Omental fat pad (tissue), 4 donors: ENCODE data around the gene SLC24A3. TPM values are rescaled to one million over a fixed set of nuclear protein-coding genes. Genes with fewer than 3 reads are reported as not detected.

ENCODE experiments used
- ATAC-seq: fragments of 150-250 bp; one replicate; pipeline ENCODE4 v1.9.1; 2016; ENCODE audit warnings: mild to moderate bottlenecking, moderate library complexity; ENCODE audit not compliant: low FRiP score
- DNase-seq: peaks from one replicate; pipeline ENCODE4 v3.0.0-alpha.2; 2019; ENCODE audit warnings: low spot score
- CTCF ChIP-seq, 3 donors: fragments of 450-650 bp; IDR thresholded peaks; one replicate each; pipeline ENCODE4 v1.5.1; 2016 to 2017; ENCODE audit warnings: antibody characterized with exemption in 3 of 3, mild to moderate bottlenecking in 3 of 3, moderate library complexity in 2 of 3
- total RNA-seq, 4 donors: library from RNA; depleted of rRNA; stranded (reverse); fragments of >200 nt; gene quantifications; one replicate each; pipeline ENCODE4 v1.1.0, GENCODE V29; 2016

SLC24A3 gene
- total RNA-seq, 4 donors from 2014 or later = 6.3 to 14.0 (median 9.2) TPM

GRCh38 chr20:19531446-19531845, 319.0 kb downstream of the SLC24A3 start:
- DNase-seq = no peak
- ATAC-seq = no peak
- TF ChIP-seq CTCF (IDR thresholded peaks at IDR 0.05) = no peak

- ATAC-seq = no peak
- no peak for DNase-seq
- TF ChIP-seq CTCF (IDR thresholded peaks at IDR 0.05) = no peak
Observed at GRCh38 chr20:19538556-19538955, 326.1 kb downstream of the SLC24A3 start.

GRCh38 chr20:19539191-19539590, 326.7 kb downstream of the SLC24A3 start:
- DNase-seq (no peak), ATAC-seq (no peak)
- no peak for TF ChIP-seq CTCF (IDR thresholded peaks at IDR 0.05)

- ATAC-seq = no peak
- no peak for TF ChIP-seq CTCF (IDR thresholded peaks at IDR 0.05)
- no peak for DNase-seq
Observed at GRCh38 chr20:19540392-19540791, 327.9 kb downstream of the SLC24A3 start.

- DNase-seq (no peak), ATAC-seq (no peak)
- no peak for TF ChIP-seq CTCF (IDR thresholded peaks at IDR 0.05)
Observed at GRCh38 chr20:19543101-19543500, 330.7 kb downstream of the SLC24A3 start.

- DNase-seq (no peak), ATAC-seq (no peak)
- no peak for TF ChIP-seq CTCF (IDR thresholded peaks at IDR 0.05)
Observed at GRCh38 chr20:19544684-19545083, 332.2 kb downstream of the SLC24A3 start.

GRCh38 chr20:19546648-19547047, 334.2 kb downstream of the SLC24A3 start:
- DNase-seq (no peak), ATAC-seq (no peak)

More at GRCh38 chr20:19546648-19547047, 334.2 kb downstream of the SLC24A3 start:
- no peak for TF ChIP-seq CTCF (IDR thresholded peaks at IDR 0.05)
